ENCODE measurements around the gene ANAPC16. TPM values are rescaled to one million over a fixed set of nuclear protein-coding genes. Genes with fewer than 3 reads are reported as not detected.
"Not testable (repeated sequence)": the region's sequence is repeated elsewhere in the genome, so short reads cannot be mapped to it uniquely, and the experiment has no call there.

Gene ANAPC16
- polyA plus RNA-seq, 12 donors, result 96.6 to 238 (median 142) TPM

DNA sequence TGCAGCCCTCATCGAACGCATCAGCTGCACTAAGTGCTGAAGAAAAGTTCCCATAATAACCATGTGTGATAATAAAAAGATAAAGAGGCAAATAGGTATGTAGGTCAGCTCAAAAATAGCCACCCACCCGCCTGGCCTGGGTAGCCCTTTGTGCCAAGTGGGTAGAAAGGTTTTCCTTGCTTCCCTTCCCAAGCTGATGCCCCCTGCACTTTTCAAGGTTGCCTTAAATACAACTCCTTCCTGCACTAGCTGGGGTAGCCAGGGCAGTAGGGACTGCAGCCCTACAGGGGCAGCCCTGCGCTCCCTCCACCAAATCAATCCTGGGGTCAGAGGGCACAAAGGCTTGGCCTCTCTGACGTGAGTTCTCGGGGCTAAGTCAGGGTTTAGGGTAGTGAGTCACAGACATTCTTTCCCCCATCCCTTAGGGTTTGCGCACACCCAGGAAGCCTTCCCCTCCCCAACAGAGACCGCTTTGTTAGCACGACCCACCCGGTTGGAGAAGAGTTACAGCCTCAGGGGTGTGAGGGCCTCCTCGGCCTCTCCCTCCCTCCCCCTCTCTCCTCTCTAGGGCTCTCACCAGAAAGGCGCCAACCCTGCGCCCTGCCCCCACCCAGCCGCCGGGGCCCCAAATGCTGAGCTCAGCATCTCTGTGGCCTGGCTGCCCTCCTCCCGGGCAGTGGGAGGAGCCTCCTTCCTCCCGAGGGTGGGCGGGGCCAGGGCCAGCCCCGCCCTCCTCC lies 44.6 kb downstream of the ANAPC16 start:
- DNase-seq, result peak; percentile 91

DNA sequence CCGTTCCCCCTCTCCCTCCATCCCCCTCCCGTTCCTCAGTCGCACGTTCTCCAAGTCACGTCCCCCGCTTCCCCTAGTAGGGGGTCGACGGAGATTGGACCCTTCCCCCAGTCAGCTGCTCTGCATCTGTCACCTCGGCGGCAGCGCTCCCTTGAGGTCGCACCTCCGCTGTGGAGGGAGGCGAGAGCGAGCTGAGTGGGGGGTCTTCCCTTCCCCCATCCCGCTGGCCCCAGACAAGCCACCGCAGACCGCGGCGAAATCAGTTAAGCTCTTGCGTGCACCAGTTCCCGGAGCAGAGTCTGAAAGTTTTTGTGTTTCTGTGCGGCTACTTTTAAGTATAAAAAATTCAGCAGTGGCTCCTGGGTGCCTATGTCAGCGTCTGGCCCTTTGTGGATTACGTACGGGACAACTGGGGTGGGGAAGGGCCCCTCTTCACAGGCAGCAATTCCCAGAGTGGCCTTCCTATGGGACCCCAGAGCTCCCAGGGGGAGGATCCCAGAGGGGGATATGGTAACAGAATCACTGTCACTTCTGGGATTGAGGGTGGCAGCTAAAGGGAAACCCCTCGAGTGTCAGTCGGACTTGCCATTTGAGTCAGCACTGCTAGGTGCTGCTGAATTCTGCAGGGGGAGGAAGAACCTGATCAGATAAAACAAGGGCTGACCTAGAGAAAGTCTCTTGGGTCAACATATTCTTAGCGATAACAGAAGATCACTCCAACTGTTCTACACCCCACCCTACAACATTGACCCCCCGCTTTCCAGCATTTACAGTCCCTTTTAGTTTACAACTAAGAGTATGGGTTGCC lies 45.4 kb downstream of the ANAPC16 start:
- DNase-seq, result no peak

DNA sequence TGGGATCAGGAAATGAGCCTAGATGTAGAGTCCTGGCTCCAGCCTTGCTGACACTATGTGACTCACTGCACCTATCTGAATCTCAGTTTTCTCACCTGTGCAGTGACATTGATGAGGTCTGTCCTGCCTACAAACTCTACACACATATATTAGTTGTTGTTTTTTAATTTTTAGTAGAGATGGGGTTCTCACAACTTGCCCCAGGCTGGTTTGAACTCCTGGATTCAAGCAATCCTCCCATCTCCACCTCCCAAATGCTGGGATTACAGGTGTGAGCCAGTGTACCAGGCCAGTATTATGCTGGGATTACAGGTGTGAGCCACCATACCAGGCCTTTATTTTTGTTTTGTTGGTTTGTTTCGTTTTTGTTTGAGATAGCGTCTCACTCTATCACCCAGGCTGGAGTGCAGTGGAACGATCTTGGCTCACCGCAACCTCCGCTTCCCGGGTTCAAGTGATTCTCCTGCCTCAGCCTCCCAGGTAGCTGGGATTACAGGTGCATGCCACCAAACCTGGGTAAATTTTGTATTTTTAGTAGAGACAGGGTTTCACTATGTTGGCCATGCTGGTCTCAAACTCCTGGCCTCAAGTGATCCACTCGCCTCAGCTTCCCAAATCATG lies 46.1 kb downstream of the ANAPC16 start:
- DNase-seq, result no peak

DNA sequence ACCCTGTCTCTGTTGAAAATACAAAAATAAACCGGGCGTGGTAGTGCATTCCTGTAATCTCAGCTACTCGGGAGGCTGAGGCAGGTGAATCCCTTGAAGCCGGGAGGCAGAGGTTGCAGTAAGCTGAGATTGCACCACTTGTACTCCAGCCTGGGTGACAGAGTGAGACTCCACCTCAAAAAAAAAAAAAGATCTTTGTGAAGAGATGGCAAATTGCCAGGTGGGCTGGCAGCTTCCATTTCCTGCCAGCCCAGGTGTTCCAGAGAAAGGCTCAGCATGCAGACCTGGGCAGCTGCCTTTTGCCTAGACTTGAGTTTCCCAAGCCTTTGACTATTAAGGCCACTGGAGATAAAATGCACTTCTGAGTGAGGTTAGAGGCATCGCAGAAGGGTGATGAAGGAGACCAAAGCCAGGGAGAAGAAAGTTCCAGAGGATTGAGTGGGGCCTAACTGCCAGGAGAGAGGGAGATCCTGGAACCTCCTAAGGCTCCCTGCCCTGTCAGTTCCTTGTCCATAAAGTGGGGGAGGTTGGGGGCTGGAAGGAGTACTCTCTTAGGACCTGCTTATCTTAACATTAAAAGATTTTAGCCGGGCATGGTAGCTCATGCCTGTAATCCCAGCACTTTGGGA lies 47.9 kb downstream of the ANAPC16 start:
- no peak for DNase-seq

DNA sequence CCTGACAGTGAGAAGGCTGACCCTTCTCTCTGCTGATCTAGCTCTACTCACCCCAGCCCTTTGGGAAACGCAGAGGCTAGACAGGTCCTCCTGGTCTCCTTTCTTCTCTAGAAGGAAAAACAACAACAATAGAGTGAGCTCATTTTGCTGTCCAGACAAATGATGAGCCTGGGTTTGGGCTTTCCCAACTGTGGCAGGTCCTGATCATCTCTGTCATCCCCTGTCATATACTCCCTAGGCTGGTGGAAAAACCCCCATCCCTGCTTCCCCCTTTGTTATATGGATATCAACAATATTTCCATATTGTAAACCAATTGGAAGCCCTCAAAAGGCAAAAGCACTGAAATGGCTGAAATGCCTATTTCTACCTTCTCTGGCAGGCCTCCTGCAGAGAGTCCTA lies 48.7 kb downstream of the ANAPC16 start:
- DNase-seq, result no peak

DNA sequence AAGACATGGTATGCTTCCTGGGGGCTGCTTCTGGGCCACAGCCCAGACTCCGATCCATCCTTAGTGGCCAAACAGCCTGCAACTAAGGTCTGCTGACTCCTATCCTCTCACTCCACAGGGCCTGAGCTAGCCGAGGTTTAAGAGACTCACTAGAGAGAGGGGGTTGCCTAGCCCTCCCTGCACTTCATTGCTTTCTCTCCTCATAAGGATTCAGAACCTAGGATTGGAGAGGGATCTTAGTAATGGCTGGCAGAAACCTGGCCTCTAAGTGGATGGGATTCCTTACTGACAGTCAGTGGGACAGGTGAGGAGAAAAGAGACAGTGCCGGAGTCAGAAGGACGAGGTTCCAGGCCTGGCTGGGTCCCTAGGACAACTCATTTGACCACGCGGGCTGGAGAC lies 49.7 kb downstream of the ANAPC16 start:
- DNase-seq, result no peak

DNA sequence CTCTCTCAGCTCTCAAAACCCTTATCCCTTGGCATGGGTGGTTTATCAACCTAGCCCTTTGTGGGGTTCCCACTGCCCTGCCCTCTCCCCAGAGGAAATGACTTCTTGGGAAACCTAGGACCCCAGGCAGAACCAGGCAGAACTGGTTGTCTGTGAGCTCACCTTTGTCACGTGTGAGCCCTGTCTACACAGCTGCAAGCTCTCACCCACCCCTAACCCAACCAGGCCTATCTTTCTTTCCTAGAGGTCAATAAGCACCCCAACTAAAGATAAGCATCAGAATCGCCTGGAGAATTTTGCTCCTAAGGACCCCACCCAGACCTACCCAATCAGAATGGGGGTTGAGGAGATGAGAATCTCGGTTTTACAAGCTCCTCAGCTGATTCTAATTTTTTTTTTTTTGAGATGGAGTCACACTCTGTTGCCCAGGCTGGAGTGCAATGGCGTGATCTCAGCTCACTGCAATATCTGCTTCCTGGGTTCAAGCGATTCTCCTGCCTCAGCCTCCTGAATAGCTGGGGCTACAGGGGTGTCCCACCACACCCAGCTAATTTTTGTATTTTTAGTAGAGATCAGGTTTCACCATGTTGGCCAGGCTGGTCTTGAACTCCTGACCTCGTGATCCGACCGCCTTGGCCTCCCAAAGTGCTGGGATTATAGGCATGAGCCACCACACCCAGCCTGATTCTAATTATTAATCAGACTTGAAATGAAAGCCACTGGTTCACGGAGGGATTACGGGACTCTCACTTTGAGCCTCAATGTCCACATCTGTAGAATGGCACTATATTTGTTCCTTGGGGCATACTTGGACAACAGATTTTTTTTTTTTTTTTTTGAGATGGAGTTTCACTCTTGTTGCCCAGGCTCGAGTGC lies 50.4 kb downstream of the ANAPC16 start:
- no peak for DNase-seq

DNA sequence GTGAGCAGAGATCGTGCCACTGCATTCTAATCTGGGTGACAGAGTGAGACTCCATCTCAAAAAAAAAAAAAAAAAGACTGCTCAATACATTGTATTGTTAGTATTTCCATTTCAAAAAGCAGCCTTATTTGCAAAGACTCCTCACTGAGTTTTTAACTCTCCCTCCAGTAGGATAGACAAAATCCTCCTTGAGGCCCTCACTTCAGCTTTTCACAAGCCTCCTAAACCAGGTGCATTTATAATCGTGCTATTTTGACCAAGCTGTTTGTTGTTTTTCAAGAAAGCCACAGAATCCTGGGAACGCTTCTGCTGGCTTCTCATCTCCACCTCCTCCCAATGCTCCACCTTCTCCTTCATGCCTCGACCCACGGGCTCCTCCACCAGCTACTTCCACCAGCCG lies 51.6 kb downstream of the ANAPC16 start:
- no peak for DNase-seq

DNA sequence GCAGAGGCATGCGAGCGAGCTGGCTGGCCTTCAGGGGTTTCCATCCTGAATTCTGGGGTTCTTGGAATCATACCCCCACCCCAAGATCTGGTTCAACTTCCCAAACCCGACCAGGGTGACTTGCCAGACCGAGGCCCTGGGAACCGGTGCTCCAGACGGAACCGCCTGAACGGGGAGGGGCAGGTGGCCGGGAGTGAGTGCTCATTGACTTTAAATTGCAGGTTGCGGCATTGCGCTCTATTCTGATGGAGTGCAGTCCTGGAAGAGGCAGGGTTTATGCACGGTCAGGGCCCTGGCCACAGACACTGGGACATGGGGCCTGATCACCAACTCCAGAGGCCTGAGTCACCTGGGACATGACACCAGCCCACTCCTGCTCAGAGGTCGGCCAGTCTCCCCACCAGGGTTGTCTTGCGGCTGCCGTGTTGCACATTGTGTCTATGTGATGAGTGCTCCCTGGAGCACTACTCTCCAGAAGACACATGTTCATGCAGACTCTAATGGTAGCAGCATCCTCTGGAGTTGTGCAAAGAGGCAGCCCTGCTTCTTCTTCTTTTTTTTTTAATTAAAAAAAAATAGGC lies 52.1 kb downstream of the ANAPC16 start:
- no peak for DNase-seq

DNA sequence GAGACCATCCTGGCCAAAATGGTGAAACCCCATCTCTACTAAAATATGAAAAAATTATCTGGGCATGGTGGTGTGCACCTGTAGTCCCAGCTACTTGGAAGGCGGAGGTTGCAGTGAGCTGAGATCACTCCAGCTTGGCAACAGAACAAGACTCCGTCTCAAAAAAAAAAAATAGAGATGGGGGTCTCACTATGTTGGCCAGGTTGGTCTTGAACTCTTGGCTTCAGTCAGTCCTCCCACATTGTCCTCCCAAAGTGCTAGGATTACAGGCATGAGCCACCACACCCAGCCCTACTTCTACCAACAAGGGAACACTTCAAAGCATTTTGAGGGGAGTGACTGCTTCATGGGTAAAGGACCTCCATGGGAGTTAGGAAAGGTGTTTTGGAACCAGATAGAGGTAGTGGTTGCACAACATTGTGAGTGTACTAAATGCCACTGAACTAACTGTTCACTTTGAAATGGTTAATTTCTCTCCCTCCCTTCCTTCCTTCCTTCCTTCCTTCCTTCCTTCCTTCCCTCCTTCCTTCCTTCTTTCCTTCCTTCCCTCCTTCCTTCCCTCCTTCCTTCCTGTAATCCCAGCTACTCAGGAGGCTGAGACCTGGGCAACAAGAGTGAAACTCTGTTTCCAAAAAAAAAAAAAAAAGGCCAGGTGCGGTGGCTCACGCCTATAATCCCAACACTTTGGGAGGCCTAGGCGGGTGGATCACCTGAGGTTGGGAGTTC lies 52.8 kb downstream of the ANAPC16 start:
- not testable (repeated sequence) for DNase-seq

DNA sequence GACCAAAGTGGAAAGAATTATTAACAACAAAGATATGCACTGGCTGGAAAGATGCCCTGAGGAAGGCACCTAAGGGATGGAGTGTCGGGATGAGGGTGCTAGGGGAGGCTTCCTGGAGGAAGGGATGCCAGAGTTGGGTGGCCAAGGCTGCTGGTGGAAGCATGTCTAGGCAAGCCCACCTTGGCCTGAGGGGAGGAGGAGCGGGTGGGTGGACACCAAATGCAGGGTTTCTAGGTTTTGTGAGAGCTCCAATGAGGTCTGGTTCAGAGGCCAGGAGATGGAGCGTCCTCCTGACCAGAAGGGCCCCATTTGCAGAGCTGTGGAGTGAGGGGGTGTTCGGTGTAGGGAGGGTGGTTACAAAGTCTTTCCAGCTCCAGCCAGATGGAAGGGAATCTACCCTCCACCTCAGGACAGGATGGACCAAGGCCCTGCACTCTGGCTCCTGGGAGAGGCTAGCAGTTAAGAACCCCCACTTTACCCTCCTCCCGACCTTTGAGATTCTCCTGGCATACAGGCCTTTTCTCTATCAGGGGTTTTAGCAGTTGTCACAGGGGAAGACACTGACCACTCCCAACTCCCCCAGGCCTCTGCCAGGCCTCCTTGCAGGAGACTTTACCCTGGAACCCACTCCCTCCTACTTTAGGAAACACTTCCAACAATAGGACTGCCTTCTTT lies 54.9 kb downstream of the ANAPC16 start:
- no peak for DNase-seq

DNA sequence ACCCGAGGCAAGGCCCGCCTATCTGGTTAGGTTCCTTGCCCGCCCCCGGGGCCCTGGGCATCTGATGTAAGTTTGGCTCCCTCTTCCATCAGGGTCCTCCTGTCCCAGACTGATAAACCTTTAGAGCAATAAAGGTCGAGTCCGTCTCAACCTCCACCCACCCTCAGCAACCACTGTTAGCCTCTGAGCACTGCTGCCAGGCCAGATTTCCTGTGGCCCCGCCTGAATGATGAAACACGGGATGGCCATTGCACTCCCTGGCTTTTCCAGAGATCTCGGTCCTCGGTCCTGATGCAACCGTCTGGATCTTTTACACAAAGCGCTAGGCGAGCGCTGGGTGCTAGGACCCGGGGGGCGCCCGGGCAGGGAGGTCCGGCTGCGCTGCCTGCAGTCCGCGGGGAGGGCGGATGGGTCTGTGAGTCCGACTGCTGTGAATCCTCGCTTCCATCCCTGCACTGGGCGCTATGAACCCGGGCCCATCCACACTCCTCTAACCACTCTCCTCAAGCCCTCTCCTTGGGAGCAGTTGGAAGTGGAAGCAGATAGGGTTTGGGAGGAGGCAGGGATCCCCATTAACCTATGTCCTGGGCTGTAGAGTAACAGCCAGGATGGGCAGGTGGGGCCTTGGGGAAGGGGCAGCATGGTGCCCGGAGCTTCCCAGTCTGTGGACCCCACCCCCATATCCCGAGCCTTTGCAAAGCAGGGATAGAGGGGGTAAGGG lies 57.0 kb downstream of the ANAPC16 start:
- DNase-seq, result peak; percentile 93

DNA sequence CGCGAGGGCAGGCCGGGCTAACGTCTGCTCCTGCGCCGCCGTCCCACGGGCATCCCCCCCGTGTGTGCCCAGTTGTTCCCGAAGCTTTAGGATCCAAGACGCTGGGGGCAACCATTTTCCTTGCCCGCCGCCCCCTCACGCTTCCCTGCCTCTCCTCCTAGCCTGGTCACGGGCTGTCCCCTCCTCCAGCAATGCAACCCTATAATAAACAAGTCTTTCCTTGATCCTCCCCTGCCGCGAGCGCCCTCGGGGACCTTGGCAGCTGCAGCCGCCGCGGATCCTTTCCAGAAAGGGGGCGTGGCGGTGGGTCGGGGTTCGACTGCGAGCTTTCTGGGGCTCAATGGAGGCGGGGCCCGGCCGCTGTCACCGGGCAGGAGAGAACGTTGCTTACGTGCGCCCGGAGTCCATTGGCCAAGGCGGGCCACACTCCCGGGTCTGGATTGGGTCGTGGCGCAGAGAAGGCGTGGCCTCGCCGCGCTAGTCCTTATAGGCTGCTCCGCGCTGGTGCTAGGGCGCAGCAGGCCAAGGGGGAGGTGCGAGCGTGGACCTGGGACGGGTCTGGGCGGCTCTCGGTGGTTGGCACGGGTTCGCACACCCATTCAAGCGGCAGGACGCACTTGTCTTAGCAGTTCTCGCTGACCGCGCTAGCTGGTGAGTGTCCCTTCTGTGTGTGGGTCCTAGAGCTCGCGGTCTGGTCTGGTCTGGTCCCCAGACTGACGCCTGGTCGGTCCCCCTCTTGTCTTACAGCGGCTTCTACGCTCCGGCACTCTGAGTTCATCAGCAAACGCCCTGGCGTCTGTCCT lies 57.8 kb downstream of the ANAPC16 start, which contains the start of gene DDIT4:
DDIT4 (plus strand) TSS at position 515 of the 803 bp plus-strand sequence. CDS start 293 bp downstream, outside the sequence.
- peak; percentile 99 for DNase-seq

DNA sequence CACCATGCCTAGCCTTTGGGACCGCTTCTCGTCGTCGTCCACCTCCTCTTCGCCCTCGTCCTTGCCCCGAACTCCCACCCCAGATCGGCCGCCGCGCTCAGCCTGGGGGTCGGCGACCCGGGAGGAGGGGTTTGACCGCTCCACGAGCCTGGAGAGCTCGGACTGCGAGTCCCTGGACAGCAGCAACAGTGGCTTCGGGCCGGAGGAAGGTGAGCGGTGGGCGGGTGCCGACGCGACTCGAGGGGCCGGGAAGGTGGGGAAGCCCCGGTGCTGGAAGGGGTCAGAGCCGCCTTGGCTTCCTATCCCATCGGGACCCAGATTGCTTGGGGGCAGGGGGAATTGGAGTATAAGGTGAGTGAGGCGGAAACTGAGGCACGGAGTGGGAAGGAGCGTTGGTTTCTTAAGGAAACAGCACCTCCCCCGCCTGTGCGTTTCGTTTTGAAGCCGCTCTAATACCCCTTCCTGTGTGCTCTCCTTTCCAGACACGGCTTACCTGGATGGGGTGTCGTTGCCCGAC lies 58.5 kb downstream of the ANAPC16 start:
- DNase-seq, result no peak

DNA sequence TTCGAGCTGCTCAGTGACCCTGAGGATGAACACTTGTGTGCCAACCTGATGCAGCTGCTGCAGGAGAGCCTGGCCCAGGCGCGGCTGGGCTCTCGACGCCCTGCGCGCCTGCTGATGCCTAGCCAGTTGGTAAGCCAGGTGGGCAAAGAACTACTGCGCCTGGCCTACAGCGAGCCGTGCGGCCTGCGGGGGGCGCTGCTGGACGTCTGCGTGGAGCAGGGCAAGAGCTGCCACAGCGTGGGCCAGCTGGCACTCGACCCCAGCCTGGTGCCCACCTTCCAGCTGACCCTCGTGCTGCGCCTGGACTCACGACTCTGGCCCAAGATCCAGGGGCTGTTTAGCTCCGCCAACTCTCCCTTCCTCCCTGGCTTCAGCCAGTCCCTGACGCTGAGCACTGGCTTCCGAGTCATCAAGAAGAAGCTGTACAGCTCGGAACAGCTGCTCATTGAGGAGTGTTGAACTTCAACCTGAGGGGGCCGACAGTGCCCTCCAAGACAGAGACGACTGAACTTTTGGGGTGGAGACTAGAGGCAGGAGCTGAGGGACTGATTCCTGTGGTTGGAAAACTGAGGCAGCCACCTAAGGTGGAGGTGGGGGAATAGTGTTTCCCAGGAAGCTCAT lies 59.0 kb downstream of the ANAPC16 start:
- DNase-seq, result peak; percentile 56

DNA sequence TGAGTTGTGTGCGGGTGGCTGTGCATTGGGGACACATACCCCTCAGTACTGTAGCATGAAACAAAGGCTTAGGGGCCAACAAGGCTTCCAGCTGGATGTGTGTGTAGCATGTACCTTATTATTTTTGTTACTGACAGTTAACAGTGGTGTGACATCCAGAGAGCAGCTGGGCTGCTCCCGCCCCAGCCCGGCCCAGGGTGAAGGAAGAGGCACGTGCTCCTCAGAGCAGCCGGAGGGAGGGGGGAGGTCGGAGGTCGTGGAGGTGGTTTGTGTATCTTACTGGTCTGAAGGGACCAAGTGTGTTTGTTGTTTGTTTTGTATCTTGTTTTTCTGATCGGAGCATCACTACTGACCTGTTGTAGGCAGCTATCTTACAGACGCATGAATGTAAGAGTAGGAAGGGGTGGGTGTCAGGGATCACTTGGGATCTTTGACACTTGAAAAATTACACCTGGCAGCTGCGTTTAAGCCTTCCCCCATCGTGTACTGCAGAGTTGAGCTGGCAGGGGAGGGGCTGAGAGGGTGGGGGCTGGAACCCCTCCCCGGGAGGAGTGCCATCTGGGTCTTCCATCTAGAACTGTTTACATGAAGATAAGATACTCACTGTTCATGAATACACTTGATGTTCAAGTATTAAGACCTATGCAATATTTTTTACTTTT lies 59.7 kb downstream of the ANAPC16 start:
- DNase-seq, result no peak

DNA sequence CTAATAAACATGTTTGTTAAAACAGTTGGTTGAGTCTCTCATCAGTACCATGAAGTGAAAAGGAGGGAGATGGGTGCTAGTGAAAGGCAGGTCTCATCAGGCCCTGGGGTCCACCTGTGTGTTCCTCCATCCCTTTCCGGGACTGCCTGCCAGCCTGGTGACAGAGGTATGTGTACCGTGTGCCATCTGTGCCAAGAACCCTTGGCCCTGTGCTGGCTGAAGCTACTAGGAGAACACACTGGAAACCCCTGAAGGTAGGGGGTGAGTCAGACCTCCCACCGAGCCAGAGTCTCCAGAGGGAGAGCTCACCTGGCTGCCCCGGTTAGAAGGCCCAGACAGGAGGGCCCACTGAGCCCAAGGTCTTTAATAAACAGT lies 60.2 kb downstream of the ANAPC16 start:
- DNase-seq, result no peak

Data from muscle of arm (tissue), 12 donors.